ENCODE data around the gene CADM2.
"Not testable (repeated sequence)": the region's sequence is repeated elsewhere in the genome, so short reads cannot be mapped to it uniquely, and the experiment has no call there.

DNA sequence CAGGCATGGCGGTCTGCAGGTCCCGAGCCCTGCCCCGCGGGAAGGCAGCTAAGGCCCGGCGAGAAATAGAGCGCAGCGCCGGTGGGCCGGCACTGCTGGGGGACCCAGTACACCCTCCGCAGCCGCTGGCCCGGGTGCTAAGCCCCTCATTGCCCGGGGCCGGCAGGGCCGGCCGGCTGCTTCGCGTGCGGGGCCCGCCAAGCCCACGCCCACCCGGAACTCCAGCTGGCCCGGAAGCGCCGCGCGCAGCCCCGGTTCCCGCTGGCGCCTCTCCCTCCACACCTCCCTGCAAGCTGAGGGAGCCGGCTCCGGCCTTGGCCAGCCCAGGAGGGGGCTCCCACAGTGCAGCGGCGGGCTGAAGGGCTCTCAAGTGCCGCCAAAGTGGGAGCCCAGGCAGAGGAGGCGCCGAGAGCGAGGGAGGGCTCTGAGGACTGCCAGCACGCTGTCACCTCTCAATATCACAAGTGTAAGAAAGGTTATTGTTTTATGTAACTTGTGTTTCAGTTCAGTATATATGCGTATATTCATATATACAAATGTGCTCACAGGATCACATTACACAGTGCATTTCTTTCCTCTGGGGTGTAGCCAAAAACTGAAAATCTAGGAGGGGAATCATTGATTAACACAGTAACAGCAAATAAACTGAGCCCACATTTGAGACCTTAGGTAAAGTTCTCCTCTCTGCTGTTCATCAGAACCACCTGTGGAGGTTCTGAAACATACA is 546.2 kb downstream of the CADM2 start:
- TF ChIP-seq, protein P1, sequence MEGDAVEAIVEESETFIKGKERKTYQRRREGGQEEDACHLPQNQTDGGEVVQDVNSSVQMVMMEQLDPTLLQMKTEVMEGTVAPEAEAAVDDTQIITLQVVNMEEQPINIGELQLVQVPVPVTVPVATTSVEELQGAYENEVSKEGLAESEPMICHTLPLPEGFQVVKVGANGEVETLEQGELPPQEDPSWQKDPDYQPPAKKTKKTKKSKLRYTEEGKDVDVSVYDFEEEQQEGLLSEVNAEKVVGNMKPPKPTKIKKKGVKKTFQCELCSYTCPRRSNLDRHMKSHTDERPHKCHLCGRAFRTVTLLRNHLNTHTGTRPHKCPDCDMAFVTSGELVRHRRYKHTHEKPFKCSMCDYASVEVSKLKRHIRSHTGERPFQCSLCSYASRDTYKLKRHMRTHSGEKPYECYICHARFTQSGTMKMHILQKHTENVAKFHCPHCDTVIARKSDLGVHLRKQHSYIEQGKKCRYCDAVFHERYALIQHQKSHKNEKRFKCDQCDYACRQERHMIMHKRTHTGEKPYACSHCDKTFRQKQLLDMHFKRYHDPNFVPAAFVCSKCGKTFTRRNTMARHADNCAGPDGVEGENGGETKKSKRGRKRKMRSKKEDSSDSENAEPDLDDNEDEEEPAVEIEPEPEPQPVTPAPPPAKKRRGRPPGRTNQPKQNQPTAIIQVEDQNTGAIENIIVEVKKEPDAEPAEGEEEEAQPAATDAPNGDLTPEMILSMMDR (IDR thresholded peaks at IDR 0.05), result not testable (repeated sequence)
- TF ChIP-seq POLR2A (IDR thresholded peaks at IDR 0.05), result not testable (repeated sequence)
